HCT116 (cell line): ENCODE results near the gene CPA1. TPM values are rescaled to one million over a fixed set of nuclear protein-coding genes. Genes with fewer than 3 reads are reported as not detected.

Experiments
- ATAC-seq: fragments of 200-7000 bp; cut with Tn5 transposase; 2 replicates; pipeline ENCODE4 v1.9.1; 2020; ENCODE audit warnings: mild to moderate bottlenecking, moderate library complexity
- BruUV-seq: library from RNA; stranded (reverse); fragments of 400-500 nt; replicated peaks from 2 replicates; lab custom pipeline; 2021; lab: Mats Ljungman, UMichigan
- CTCF ChIA-PET: fragments of 300-600 bp; sonication (Branson Sonifier 250); formaldehyde crosslinking; loops from one replicate; lab custom pipeline; 2021; ENCODE audit warnings: antibody characterized with exemption; lab: Charles Lee
- POLR2A ChIA-PET: fragments of 300-600, 350-600 bp; sonication (Branson Sonifier 250); formaldehyde crosslinking; loops from one replicate; lab custom pipeline; 2021; ENCODE audit warnings: antibody characterized with exemption; lab: Charles Lee
- RAD21 ChIA-PET, 2 experiments: fragments of 300-600 bp; sonication (Branson Sonifier 250); formaldehyde crosslinking; loops; one replicate each; lab custom pipeline; 2023; ENCODE audit warnings: low total read pairs in 2 of 2; ENCODE audit not compliant: uncharacterized antibody in 2 of 2, unreplicated experiment in 2 of 2, low non-redundant PET in 1 of 2; lab: Charles Lee
- DNase-seq: peaks from one replicate; pipeline ENCODE4 v3.0.0-alpha.2; 2010; ENCODE audit warnings: low read depth, low spot score
- H2AFZ ChIP-seq: fragments of 200-600 bp; shearing (Covaris generic), sonication (generic); 2 replicates; pipeline ENCODE4 v1.6.1; 2017; ENCODE audit warnings: low read depth, mixed run types, mixed read lengths, antibody characterized with exemption, low read length; ENCODE audit not compliant: poor library complexity, severe bottlenecking
- H3K27ac ChIP-seq: 2 replicates; pipeline ENCODE4 v1.5.1; 2012; ENCODE audit warnings: low read depth, low read length
- H3K27me3 ChIP-seq: fragments of 200-600 bp; sonication (generic); 2 replicates; pipeline ENCODE4 v1.6.1; 2016; ENCODE audit warnings: mixed run types, low read length, mixed read lengths; ENCODE audit not compliant: insufficient read depth
- H3K36me3 ChIP-seq, 2 experiments: fragments of 200-500 bp in 1 of 2; fragments of 200-600 bp in 1 of 2; sonication (Bioruptor generic) in 1 of 2; sonication (generic) in 1 of 2; 2 replicates each; pipeline versions ENCODE4 v1.5.1 to v1.6.1; 2014 to 2016; ENCODE audit warnings: low read length in 2 of 2, inconsistent platforms in 1 of 2, mixed read lengths in 1 of 2, mixed run types in 1 of 2; ENCODE audit not compliant: insufficient read depth in 2 of 2, control insufficient read depth in 1 of 2
- H3K4me1 ChIP-seq, 2 experiments: fragments of 200-600 bp in 1 of 2; sonication (generic) in 1 of 2; 2 replicates each; pipeline versions ENCODE4 v1.5.1 to v1.6.1; 2012 to 2017; ENCODE audit warnings: low read length in 2 of 2, inconsistent platforms in 1 of 2, mild to moderate bottlenecking in 1 of 2, mixed read lengths in 1 of 2, mixed run types in 1 of 2, moderate library complexity in 1 of 2; ENCODE audit not compliant: insufficient read depth in 2 of 2, control insufficient read depth in 1 of 2
- H3K4me2 ChIP-seq: fragments of 200-600 bp; sonication (generic); 2 replicates; pipeline ENCODE4 v1.6.1; 2017; ENCODE audit warnings: mixed run types, low read length, mixed read lengths
- H3K4me3 ChIP-seq, 2 experiments: fragments of 200-600 bp in 1 of 2; sonication (generic) in 1 of 2; replicated peaks in 1 of 2; 2 replicates each; pipeline ENCODE4 v1.5.1; 2011 to 2016; ENCODE audit warnings: low read length in 2 of 2, control low read depth in 1 of 2, low read depth in 1 of 2, mild to moderate bottlenecking in 1 of 2, mixed read lengths in 1 of 2, mixed run types in 1 of 2
- H3K79me2 ChIP-seq: fragments of 200-600 bp; sonication (generic); 2 replicates; pipeline ENCODE4 v1.6.1; 2017; ENCODE audit warnings: mild to moderate bottlenecking, mixed run types, low read length, moderate library complexity, mixed read lengths; ENCODE audit not compliant: insufficient read depth
- H3K9ac ChIP-seq: fragments of 200-600 bp; sonication (generic); 2 replicates; pipeline ENCODE4 v1.6.1; 2016; ENCODE audit warnings: low read length, mixed read lengths
- H3K9me2 ChIP-seq: fragments of 200-600 bp; sonication (generic), shearing (Covaris generic); 2 replicates; pipeline ENCODE4 v1.6.1; 2017; ENCODE audit warnings: mixed run types, mild to moderate bottlenecking, moderate library complexity; ENCODE audit not compliant: insufficient read depth
- H3K9me3 ChIP-seq, 2 experiments: fragments of 200-500 bp in 1 of 2; fragments of 200-600 bp in 1 of 2; sonication (Bioruptor generic) in 1 of 2; sonication (generic) in 1 of 2; 2 replicates each; pipeline ENCODE4 v1.6.1; 2014 to 2017; ENCODE audit warnings: low read length in 2 of 2, mixed read lengths in 2 of 2, inconsistent platforms in 1 of 2, low read depth in 1 of 2, mild to moderate bottlenecking in 1 of 2, mixed run types in 1 of 2, moderate library complexity in 1 of 2; ENCODE audit not compliant: control insufficient read depth in 1 of 2, insufficient read depth in 1 of 2
- H4K20me1 ChIP-seq: fragments of 200-600 bp; sonication (generic), shearing (Covaris generic); 2 replicates; pipeline ENCODE4 v1.6.1; 2017; ENCODE audit warnings: mixed run types, mild to moderate bottlenecking, moderate library complexity; ENCODE audit not compliant: insufficient read depth
- CBX3 ChIP-seq: IDR thresholded peaks from 2 replicates; pipeline ENCODE4 v1.6.1; 2012; ENCODE audit warnings: low read depth
- CEBPB ChIP-seq: IDR thresholded peaks from 2 replicates; pipeline ENCODE4 v1.6.1; 2012; ENCODE audit warnings: low read depth
- EGR1 ChIP-seq: IDR thresholded peaks from 2 replicates; pipeline ENCODE4 v1.6.1; 2012; ENCODE audit warnings: low read depth
- ELF1 ChIP-seq: IDR thresholded peaks from 2 replicates; pipeline ENCODE4 v1.6.1; 2012; ENCODE audit warnings: low read depth, borderline replicate concordance
- EZH2phosphoT487 ChIP-seq: fragments of 200-600 bp; IDR thresholded peaks from 2 replicates; pipeline ENCODE4 v1.6.1; 2018; ENCODE audit warnings: antibody characterized with exemption, borderline replicate concordance
- FOSL1 ChIP-seq: IDR thresholded peaks from 2 replicates; pipeline ENCODE4 v1.6.1; 2012; ENCODE audit warnings: low read depth
- RAD21 ChIP-seq: IDR thresholded peaks from 2 replicates; pipeline ENCODE4 v1.6.1; 2012; ENCODE audit warnings: low read depth, mild to moderate bottlenecking
- SIN3A ChIP-seq: IDR thresholded peaks from 2 replicates; pipeline ENCODE4 v1.6.1; 2012; ENCODE audit warnings: low read depth
- YY1 ChIP-seq: IDR thresholded peaks from 2 replicates; pipeline ENCODE4 v1.6.1; 2011; ENCODE audit warnings: low read length, low read depth, moderate library complexity, mild to moderate bottlenecking; ENCODE audit not compliant: insufficient replicate concordance; ENCODE audit errors: extremely low read depth
- intact Hi-C: fragments of 100-400 bp; cut with micrococcal nuclease; formaldehyde crosslinking; loops from 2 replicates; pipeline ENCODE4 v1.10.0; 2022
- total RNA-seq: library from RNA; stranded (reverse); gene quantifications from one replicate; pipeline ENCODE4 v1.2.1, GENCODE V29; 2021; ENCODE audit not compliant: unreplicated experiment
- TF ChIP-seq, protein P1 (sequence below), 3 experiments: fragments of 200-600 bp in 1 of 3; sonication (generic) in 1 of 3; IDR thresholded peaks in 2 of 3; conservative IDR thresholded peaks in 1 of 3; 2 replicates each; pipeline ENCODE4 v1.5.1; 2012 to 2017; ENCODE audit warnings: low read depth in 2 of 3, low read length in 2 of 3, antibody characterized with exemption in 1 of 3, borderline replicate concordance in 1 of 3, control low read depth in 1 of 3, mild to moderate bottlenecking in 1 of 3, mixed read lengths in 1 of 3, mixed run types in 1 of 3, moderate library complexity in 1 of 3; ENCODE audit not compliant: insufficient read depth in 1 of 3
- TF ChIP-seq, protein P2 (sequence below): IDR thresholded peaks from 2 replicates; pipeline ENCODE4 v1.6.1; 2012
- TF ChIP-seq, protein P3 (sequence below): IDR thresholded peaks from 2 replicates; pipeline ENCODE4 v1.6.1; 2012; ENCODE audit warnings: low read depth
- TF ChIP-seq, protein P4 (sequence below): IDR thresholded peaks from 2 replicates; pipeline ENCODE4 v1.6.1; 2011; ENCODE audit warnings: mild to moderate bottlenecking, low read length, moderate library complexity; ENCODE audit not compliant: insufficient replicate concordance; ENCODE audit errors: extremely low read depth

CPA1 gene
- total RNA-seq, 1 experiment from 2014 or later, result 11.9 TPM

DNA sequence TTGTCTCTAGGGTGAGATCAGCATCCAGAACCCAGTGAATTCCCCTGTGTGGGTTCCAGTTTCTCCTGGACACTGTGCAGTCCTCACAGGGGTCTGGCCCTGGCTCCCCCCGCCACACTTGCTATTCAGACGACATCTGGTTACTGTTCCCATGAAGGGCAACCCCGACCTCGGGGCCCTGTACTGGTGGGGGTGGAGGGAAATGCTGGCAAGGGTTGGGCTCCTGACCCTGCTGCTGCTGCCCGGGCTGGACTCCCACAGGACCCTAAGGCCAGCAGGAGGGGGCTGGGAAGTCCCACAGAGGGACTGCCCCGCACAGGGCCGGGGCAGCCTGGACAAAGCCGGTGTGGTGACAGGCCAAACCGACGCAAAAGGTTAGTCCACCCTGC, 768 bp upstream of the CPA1 start:
- no peaks in the 10 kb centered on the region for H3K36me3 ChIP-seq
- no peak overlapping the region for H3K9ac ChIP-seq
- no TSS peak for BruUV-seq
- no peaks in the 10 kb centered on the region for H3K27me3 ChIP-seq
- no peaks in the 10 kb centered on the region for H3K9me3 ChIP-seq
- H3K79me2 ChIP-seq, result no peaks in the 10 kb centered on the region
- ATAC-seq, result no peak
- ChIA-PET RAD21 (no interaction called here), CTCF (no interaction called here), POLR2A (no interaction called here)
- no peak overlapping the region for H3K4me2 ChIP-seq
- intact Hi-C loops, result no loop called here
- H3K4me1 ChIP-seq, result no peaks in the 10 kb centered on the region
- no peak for DNase-seq
- TF ChIP-seq RAD21 (no peak), CBX3 (no peak), FOSL1 (no peak), CEBPB (no peak), ELF1 (no peak), SIN3A (no peak), EZH2phosphoT487 (no peak), EGR1 (no peak), YY1 (no peak)
- TF ChIP-seq, protein P1, sequence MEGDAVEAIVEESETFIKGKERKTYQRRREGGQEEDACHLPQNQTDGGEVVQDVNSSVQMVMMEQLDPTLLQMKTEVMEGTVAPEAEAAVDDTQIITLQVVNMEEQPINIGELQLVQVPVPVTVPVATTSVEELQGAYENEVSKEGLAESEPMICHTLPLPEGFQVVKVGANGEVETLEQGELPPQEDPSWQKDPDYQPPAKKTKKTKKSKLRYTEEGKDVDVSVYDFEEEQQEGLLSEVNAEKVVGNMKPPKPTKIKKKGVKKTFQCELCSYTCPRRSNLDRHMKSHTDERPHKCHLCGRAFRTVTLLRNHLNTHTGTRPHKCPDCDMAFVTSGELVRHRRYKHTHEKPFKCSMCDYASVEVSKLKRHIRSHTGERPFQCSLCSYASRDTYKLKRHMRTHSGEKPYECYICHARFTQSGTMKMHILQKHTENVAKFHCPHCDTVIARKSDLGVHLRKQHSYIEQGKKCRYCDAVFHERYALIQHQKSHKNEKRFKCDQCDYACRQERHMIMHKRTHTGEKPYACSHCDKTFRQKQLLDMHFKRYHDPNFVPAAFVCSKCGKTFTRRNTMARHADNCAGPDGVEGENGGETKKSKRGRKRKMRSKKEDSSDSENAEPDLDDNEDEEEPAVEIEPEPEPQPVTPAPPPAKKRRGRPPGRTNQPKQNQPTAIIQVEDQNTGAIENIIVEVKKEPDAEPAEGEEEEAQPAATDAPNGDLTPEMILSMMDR (IDR thresholded peaks at IDR 0.05 in 2 of 3, conservative IDR thresholded peaks at IDR 0.05 in 1 of 3; ENCODE audit: borderline replicate concordance in 1 of 3, insufficient read depth in 1 of 3, low read depth in 2 of 3, low read length in 2 of 3), result no peak
- TF ChIP-seq, protein P2, sequence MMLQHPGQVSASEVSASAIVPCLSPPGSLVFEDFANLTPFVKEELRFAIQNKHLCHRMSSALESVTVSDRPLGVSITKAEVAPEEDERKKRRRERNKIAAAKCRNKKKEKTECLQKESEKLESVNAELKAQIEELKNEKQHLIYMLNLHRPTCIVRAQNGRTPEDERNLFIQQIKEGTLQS, result no peak
- TF ChIP-seq, protein P3, sequence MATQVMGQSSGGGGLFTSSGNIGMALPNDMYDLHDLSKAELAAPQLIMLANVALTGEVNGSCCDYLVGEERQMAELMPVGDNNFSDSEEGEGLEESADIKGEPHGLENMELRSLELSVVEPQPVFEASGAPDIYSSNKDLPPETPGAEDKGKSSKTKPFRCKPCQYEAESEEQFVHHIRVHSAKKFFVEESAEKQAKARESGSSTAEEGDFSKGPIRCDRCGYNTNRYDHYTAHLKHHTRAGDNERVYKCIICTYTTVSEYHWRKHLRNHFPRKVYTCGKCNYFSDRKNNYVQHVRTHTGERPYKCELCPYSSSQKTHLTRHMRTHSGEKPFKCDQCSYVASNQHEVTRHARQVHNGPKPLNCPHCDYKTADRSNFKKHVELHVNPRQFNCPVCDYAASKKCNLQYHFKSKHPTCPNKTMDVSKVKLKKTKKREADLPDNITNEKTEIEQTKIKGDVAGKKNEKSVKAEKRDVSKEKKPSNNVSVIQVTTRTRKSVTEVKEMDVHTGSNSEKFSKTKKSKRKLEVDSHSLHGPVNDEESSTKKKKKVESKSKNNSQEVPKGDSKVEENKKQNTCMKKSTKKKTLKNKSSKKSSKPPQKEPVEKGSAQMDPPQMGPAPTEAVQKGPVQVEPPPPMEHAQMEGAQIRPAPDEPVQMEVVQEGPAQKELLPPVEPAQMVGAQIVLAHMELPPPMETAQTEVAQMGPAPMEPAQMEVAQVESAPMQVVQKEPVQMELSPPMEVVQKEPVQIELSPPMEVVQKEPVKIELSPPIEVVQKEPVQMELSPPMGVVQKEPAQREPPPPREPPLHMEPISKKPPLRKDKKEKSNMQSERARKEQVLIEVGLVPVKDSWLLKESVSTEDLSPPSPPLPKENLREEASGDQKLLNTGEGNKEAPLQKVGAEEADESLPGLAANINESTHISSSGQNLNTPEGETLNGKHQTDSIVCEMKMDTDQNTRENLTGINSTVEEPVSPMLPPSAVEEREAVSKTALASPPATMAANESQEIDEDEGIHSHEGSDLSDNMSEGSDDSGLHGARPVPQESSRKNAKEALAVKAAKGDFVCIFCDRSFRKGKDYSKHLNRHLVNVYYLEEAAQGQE, result no peak
- TF ChIP-seq, protein P4, sequence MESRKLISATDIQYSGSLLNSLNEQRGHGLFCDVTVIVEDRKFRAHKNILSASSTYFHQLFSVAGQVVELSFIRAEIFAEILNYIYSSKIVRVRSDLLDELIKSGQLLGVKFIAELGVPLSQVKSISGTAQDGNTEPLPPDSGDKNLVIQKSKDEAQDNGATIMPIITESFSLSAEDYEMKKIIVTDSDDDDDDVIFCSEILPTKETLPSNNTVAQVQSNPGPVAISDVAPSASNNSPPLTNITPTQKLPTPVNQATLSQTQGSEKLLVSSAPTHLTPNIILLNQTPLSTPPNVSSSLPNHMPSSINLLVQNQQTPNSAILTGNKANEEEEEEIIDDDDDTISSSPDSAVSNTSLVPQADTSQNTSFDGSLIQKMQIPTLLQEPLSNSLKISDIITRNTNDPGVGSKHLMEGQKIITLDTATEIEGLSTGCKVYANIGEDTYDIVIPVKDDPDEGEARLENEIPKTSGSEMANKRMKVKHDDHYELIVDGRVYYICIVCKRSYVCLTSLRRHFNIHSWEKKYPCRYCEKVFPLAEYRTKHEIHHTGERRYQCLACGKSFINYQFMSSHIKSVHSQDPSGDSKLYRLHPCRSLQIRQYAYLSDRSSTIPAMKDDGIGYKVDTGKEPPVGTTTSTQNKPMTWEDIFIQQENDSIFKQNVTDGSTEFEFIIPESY, result no peak
- H2AFZ ChIP-seq, result no peak overlapping the region
- H4K20me1 ChIP-seq, result no peaks in the 10 kb centered on the region
- no peaks in the 10 kb centered on the region for H3K9me2 ChIP-seq
- H3K27ac ChIP-seq, result no peak overlapping the region
- no peak overlapping the region for H3K4me3 ChIP-seq
